Stimulated activated CD8-positive, alpha-beta memory T cell treated with anti-CD3 and anti-CD28 coated beads, Interleukin-15, amount 100 ng/mL, for 4 hours (primary cell): ENCODE results near the gene CYP1A1.

Experiments used
- DNase-seq, 2 donors: peaks; one replicate each; pipeline ENCODE4 v3.0.0-alpha.2; 2020; ENCODE audit warnings: low read depth in 2 of 2

The CYP1A1 gene, protein sequence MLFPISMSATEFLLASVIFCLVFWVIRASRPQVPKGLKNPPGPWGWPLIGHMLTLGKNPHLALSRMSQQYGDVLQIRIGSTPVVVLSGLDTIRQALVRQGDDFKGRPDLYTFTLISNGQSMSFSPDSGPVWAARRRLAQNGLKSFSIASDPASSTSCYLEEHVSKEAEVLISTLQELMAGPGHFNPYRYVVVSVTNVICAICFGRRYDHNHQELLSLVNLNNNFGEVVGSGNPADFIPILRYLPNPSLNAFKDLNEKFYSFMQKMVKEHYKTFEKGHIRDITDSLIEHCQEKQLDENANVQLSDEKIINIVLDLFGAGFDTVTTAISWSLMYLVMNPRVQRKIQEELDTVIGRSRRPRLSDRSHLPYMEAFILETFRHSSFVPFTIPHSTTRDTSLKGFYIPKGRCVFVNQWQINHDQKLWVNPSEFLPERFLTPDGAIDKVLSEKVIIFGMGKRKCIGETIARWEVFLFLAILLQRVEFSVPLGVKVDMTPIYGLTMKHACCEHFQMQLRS

DNA sequence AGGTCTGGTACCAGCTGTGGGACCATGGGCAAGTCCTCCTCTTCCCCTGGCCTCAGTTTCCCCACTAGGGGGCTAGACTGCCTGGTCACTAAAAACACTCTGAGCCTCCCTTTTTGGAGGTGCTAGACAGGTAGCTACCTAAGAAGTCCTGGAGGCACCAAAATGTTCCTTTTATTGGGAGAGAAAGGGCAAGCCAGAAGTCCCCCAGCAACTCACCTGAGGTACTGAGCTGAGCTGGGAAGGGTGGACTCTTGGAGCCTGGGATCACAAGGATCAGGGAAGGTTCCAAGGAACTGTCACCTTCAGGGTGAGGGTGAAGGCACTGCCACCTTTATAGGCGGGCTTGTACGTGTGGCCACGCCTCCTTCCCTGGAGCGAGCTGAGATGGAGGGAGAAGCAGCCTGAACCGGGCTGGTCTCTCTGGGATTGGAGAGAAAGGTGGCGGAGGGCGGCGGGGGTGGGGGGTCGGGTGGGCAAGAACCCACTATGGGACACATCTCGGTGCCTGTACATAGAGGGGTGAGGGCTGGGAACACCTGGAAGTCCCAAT is at the start of gene CYP1A1:
Gene CYP1A1, minus strand, starts transcription at position 304 of the 550 bp plus-strand sequence. CDS start 2,431 bp downstream, outside the sequence.
- no peak for DNase-seq

DNA sequence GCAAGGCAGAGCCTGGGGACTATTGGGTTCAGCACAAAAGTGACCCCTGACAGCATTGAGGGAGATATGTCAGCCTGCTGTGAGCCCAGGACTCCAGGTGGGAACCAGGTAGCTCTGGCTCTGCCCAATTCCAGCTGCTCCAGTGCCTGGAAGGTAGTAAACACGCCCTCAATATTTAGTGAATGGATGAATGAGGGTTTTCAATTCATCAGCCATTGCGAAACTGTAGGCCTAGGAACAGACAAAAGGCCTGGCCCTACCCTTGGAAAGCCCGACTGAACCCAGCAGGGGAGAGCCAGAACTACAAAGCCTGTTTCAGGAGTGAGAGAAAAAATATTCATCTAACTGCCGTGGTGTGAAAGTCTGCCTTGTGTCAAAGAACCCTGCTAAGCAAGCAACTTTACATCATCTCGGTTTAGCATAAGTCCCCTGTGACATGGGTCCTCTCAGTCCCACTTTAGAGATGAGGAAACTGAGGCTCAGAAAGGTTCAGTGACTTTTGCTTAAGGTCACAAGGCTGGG is 48.5 kb upstream of the CYP1A1 start:
- DNase-seq = no peak

DNA sequence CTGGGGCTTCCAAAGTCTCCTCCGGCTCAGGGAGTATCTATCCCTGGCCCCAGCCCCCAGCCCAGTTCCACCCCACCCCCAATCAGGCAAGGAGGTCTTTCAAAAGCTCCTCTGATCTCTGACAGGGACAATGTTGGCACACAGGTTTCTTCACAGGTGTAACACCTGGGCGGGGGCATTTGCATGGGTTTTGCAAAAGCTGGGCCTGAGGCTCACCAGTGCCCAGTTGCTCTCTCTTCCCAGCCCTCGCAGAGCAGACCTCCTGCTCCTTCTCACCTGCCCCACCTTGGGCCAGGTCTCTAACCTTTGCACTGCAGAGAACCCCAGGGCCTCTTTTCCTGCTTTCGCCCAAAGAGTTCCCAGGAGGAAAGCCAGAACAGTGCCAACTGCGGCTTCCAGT is 48.0 kb upstream of the CYP1A1 start:
- DNase-seq = no peak

DNA sequence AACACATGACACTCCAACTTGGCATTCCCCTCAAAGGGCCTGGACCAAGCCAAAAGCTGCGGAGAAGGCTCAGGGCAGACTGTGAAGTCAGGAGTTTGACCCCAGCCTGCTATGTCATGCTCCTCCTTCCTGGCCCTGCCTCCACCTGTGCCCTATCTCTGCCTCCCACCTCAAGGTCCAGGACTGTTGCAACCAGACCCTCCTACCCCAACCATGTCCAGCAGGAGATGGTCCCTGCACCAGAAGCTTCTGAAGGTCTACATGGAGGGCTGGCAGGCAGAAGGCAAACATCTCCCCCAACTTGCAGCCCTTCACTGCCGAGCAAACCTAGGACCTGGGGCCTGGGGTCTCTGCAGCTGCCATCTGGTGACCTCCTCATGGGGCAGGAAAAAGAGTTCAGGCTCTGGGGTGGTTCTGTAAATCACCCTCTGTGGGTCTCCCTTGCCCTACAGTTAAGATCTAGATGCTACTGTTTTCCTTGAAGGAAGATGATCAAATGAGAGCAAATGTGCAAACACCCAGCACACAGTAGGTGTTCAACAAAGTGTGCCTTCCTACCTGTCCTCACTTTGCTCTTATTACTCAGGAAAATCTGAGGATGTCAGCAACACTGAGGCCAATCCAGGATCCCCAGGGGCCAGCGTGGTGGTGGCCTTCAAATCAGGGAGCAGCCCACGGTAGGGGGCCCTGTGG is 45.0 kb upstream of the CYP1A1 start:
- DNase-seq = no peak

DNA sequence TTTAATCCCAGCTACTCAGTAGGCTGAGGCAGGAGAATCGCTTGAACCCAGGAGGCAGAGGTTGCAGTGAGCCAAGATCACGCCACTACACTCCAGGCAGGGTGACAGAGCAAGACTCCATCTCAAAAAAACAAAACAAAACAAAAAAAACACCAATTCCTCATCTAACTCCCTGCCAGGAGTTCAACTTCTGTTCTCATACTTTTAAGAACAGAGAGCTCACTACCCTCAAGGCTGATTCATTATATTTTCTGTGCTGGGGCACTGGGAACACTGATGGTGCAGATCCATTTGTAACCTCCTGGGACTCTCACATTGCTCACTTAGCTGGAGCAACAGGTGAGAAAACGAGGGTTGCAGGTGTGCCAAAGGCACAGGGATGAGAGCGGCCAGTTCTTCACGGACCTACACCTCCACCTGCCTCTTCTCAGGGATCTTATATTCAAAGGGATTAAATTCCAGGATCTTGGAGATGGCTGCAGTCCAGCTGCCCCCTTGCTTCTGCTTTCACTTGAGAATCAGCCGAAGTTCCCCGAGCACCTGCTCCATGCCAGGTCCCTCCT is 44.2 kb upstream of the CYP1A1 start:
- DNase-seq = no peak

DNA sequence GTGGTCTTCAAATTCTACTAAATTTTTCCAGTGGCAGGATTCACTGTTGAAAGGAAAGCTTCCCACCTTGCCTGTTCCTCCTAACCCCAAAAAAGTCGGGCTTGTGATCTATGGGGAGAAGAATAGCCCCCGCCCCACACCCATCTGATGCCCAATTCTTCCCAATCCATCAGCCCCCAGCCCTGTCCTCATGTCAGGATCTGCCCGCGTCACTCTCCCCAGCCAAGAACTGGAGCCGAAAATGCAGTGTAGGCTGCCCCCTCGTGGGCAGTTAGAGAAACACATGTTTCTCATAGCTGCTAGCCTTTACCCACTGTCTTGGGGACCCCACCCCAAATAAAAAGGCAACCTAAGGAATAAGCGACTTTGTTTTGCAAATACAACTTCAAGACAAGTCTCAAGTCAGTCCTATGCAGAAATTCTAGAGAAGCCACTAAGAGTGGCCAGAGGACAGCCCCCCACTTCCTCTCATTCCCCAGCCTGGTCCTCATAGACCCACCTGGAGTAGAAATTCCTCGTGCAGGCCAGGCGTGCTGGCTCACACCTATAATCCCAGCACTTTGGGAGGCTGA is 43.5 kb upstream of the CYP1A1 start:
- DNase-seq = no peak

DNA sequence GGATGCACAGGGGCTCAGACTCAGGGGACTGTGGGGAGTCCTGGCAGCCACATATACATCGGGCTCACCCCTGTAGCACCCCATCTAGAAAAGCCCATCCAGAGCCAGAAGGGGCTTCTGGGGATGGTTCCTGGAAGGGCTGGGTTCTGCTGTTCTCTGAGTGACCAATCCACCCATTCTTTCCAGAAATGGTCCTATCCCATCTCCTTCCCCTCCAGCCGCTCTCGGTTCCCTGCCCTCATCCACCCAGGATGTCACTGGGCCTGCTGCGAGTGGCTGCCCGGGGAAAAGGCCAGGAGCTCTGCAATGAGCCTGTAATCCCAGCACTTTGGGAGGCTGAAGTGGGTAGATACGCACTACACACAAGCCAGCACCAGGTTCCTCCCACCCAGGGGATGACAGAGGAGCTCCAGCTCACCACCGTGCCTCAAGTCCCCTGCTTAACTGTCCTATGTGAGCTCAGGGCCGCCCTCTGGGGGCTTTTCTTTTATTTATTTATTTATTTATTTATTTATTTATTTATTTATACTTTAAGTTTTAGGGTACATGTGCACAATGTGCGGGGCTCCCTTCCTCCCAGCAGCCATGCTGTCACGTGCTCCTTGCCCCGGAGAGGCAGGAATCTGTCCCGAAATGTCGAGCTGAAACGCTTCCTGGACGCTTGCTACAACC is 42.9 kb upstream of the CYP1A1 start:
- DNase-seq = no peak

DNA sequence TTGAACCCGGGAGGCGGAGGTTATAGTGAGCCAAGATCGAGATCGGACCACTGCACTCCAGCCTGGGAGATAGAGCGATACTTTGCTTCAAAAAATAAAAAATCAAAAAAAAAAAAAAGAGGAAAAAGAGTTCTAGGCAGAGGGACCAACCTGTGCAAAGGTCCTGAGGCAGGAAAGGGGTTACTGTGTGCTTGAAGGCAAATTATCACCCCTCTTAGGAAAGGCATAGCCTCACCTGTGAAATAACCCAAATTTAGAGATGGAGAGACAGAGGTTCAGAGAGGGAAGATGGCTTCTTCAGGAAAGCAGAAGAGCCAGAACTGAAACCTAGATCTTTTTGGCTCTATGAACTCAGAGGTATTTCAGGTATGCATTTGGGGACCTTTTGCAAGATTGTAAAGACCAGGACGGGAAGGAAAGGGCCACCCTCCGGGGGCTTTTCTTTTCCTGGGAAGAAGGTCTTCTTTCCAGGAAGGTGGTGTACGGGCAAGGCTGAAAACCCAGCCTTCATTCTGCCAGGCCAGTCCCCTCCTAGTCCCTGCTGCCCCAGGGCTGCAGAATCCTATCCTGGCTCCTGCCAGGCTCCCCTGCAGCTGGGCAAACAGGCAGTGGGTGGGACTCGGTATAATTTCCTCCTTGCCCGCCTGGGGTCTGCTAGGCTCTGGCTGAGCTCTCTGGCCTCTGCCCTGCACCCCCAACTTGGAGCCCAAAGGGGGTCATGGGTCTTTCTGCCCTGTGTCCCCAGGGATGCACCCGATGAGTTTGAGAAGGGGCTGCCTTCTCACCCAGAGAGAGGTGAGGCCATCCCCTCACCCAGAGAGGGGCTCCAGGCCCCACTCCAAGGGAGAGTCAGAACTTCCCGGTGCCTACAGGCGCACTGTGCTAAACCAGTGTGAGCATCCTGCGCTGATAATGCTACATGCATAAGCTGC is 42.1 kb upstream of the CYP1A1 start:
- no peak for DNase-seq

DNA sequence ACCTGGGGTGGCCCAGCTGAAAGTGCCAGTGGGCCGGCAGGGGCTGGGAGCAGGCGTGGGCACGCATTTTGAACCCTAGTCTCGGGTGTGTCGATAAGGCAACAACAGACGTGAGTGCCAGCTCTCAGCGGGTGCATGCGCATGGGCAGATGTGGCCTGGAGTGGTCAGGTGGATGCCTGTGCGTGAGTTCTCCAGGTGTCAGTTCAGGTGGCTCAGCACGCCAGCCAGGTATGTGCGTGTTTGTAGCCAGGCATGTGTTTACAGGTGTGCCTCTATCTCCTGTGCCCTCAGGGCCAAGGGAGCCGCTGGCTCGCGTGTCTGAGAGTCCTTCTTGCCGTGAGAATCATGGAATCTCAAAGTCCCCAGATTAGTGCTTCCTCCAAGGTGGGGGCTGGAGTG is 38.1 kb upstream of the CYP1A1 start:
- DNase-seq = no peak

DNA sequence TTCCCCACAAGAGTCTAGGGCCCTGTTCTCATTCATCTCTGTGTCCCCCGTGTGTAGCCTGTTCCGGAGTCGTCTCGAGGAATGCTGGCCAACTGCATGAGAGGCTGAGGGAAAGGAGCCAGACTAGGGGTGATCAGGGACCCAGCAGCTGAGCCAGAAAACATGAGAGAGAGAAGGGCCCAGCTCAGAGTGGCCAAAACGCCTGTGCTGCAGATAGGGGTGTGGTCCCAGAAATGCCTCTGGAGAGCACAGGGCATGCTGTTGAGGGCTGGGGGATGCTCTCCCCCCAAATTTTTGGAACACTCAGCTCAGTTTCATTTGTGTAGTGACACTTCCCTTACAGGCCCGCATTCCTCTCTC is 37.4 kb upstream of the CYP1A1 start:
- DNase-seq = no peak

DNA sequence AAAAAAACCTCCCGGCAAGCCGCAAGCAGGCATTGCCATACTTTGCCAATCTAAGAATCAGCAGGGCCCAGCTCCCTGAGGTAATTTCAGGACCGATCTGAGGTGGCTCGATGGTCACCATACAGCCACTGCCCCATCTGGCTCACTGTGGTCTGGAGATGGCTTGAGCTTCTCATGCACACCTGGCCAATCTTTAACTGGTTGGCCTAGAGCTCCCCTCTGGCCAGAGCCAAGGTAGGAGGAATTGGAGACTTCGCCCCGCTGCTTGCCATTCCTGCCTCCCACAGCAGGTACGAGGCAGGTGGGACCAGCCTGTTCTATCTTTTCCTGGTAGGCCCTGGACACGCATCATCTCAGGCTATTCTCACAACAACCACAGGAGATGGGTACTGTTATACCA is 33.4 kb upstream of the CYP1A1 start:
- no peak for DNase-seq

DNA sequence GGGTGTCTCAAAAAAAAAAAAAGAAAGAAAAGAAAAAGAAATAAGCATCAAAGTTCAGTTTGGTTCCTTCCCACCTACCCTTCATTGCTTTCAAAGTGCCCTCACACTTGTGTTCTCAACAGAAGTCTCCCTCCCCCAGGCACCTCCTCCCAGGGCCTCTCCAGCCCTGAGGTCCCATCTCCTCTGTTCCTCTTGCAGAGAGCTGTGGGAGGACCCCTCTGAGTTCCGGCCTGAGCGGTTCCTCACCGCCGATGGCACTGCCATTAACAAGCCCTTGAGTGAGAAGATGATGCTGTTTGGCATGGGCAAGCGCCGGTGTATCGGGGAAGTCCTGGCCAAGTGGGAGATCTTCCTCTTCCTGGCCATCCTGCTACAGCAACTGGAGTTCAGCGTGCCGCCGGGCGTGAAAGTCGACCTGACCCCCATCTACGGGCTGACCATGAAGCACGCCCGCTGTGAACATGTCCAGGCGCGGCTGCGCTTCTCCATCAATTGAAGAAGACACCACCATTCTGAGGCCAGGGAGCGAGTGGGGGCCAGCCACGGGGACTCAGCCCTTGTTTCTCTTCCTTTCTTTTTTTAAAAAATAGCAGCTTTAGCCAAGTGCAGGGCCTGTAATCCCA is 29.4 kb upstream of the CYP1A1 start:
- no peak for DNase-seq

DNA sequence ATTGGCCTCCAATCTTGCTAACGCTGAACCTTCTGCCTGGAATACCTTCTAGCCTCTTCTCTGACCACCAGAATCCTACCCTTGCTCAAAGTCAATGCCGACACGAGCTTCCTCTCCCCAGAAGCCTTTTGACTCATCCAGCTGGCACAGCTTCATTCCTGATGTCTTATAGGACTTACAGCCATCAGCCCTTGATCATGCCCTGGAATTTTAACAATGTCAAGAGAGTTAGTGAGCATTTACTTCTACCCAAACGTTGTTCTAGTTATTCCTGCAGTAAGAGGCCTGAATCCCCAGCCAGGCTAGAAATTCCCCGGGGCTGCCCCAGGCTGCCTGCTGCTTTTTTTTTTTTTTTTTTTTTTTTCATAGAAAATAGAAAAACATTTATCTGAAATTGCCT is 27.2 kb upstream of the CYP1A1 start:
- no peak for DNase-seq

DNA sequence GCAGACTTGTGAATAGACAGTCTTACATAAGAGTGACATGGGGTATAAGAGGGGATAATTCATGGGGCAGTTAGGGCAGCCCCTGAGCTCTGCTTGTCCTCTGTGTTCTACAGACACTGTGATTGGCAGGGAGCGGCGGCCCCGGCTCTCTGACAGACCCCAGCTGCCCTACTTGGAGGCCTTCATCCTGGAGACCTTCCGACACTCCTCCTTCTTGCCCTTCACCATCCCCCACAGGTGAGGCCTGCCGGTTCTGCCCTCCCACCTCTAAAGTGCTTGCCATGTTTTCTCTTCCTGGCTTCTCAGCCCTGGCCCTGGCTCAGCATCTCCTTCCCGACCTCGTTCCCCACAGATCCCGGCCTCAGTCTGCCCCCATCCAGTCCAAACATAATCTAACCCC is 26.7 kb upstream of the CYP1A1 start:
- DNase-seq = no peak

DNA sequence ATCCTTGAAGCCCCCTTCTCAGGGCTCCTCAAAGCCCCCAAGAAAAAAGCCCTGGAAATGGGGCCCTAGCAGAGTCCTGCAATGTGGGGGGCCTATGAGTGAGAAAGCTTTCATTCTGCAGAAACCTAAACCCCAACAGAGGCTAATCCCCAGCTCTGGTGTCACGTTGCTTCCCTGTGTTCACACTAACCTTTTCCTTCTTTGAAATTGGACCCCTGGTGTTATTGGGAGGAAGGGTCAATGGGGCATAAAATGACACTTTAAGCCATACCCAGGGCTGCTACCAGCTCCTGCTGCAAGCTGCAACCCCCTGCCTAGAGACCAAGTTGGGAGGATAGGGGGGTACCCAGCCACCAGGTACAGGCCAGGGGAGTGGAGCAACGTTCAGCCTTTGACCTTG is 25.4 kb upstream of the CYP1A1 start:
- no peak for DNase-seq

DNA sequence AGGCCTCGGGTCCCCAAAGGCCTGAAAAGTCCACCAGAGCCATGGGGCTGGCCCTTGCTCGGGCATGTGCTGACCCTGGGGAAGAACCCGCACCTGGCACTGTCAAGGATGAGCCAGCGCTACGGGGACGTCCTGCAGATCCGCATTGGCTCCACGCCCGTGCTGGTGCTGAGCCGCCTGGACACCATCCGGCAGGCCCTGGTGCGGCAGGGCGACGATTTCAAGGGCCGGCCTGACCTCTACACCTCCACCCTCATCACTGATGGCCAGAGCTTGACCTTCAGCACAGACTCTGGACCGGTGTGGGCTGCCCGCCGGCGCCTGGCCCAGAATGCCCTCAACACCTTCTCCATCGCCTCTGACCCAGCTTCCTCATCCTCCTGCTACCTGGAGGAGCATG is 24.5 kb upstream of the CYP1A1 start:
- DNase-seq = no peak

DNA sequence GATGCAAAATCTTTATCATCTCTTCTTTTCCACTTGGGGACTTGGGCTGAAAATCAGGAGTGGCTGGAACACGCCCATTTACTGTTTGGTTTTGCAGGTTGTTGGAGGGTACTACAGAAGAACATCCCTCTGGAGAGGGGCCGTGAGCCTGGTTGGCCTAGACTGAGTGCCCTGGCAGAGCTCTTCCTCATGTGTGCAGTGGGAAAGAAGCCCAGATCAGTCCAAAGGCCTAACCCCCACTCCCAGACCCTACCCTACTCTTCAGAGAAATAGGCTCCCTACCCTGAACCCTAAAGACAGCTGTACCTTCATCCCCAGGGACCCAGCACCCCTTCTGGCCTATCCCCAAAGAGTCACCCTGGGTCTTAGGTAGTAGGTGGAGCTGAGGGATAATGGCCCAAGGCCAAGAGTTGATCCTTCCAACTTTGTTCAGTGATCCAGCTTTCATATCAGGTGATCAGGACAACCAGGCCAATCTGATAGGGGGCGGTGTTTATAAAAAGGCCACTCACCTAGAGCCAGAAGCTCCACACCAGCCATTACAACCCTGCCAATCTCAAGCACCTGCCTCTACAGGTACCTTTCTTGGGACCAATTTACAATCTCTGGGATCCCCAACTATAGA is 23.1 kb upstream of the CYP1A1 start, which contains the start of gene CYP1A2:
Gene CYP1A2, plus strand, starts transcription at position 524 of the 625 bp plus-strand sequence. CDS start 894 bp downstream, outside the sequence.
- no peak for DNase-seq

DNA sequence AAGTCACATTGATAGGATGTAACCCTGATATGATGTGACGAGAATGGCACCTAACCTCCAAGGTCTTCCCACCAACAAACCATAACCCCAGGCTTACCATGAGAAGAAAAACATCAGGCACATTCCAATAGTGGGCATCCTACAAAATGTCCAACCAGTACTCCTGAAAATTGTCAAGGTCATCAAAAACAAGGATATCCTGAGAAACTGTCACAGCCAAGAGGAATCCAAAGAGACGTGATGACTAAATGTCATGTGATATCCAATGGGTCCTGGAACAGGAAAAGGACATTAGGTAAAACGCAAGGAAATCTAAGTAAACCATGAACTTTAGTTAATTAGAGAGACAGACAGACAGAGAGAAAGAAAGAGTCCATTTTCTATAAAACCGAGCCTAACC is 21.1 kb upstream of the CYP1A1 start:
- no peak for DNase-seq

DNA sequence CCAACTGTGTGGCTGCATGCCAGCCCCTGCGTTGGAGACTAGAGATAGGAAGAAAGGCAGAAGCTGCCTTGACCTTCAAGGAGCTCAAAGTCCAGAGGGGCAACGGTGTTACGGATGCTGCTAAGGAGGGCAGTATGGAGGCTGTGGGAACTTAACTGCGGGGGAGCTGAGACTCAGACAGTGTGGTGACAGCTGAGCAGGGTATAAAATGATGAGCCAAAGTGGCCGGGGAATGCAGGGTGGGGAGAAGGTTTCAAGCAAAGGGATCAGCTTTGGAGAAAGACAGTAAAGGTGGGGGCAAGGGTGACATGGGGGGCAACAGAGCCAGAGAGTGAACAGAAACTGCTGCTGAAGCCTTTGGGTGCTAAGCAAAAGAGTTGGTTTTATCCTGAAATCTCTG is 17.1 kb upstream of the CYP1A1 start:
- no peak for DNase-seq
